Hematopoietic multipotent progenitor cell treated with erythropoietin and hydrocortisone succinate and interleukin-3 and kit ligand, for 6 days (in vitro differentiated cells): Measurements from ENCODE around the gene STAP2.

ENCODE experiments used
- DNase-seq: peaks from one replicate; pipeline ENCODE4 v3.0.0-alpha.2; 2015

The STAP2 gene

DNA sequence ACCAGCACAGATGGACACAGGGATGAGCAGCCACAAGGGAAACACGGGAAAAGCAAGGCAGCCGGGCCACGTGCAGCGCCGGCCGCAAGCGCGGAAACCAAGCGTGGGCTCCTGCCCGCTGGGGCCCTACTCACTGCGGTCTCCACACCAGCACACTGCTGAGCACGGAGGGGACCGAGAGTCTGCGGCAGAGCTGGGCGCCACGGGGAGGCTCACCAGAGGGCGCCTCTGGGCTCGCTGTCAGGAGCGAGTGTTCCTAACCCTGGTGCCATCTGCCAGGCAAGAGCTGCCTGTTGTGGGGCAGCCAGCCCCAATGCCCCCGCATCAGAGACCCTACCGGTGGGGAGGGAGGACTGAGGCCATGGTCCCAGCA, 31.2 kb upstream of the STAP2 start:
- DNase-seq = peak; percentile 85

DNA sequence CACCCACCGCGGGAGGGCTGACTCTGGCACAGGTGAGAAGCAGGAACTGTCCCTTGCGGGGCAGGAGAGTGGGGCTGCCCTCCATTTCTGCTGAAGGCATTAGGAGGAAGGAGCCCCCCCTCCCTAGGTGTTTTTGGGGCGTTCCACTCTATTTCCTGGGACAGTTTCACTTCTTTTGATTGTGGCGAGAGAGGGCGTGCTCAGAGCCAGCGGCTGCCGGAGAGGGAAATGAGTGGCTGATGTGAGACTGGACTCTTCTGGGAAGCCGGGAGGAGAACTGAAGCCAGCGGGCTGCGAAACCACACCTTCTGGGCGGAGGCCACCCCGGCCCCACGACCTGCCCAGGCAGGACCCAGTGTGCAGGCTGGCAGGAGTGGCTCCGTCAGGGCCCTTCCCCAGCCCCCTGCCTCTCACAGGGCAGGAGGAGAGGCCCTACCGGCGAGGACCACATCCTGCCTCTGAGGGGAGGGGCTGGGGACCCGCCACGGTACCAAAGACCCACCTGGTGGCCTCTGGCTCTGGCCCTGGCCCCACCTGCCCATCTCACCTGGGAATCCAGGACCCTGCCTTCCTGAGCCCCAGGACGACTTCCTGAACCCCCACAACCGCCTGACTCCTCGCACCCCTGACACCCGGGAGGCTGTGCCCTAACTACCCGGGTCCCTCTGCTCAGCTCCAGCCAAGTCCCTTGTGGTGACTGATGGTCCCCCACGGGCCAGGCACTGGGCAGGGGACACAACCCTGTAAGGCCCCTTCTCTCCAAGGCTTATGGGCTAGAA, 30.7 kb upstream of the STAP2 start:
- DNase-seq = peak; percentile 78

DNA sequence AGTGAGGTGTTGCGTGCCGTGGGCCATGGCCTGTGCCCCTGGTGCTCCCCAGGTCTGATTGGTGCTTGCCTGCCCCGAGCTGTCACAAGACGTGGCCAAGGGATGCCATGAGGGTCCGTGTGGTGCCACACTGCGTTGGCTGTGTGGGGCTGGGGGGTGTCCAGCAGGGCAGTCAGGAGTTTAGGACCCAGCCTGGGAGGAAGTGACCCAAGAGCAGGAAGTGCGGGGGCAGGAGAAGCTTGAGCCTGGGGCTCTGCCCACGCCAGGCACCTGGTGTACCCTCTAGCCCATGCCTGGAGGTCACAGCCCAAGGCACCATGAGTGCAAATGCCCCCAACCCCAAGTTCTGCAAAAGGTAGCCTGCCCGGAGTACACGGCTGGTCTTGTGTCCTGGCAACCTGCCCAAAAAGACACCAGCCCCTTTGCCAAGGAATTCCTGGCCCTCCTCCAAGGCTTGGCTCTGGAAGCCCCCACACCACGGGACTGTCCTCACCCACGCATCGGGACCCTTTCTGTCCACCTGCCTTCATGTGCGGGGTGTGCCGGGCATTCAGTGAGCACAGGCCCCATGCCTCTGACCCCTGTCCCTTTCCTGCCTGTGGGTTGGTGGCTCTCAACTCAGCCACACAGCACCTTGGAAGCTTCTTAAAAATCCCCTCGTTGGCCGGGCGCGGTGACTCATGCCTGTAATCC, 29.6 kb upstream of the STAP2 start:
- DNase-seq = no peak

DNA sequence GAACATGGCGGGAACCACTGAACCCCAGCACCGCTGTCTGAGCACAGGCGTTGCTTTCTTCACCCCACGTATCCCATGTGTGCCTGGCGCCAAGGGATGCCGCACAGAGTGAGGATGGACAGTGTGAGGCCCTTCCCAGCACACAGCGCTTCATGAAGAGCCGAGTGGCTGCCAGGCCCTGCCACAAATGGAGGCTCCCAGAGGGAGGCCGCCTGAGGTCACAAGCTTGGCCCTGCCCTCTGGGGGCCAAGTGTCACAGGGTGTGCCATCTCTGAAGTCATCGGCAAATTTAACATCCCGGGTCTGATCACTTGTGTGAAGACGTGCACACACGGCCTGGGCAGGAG, 29.1 kb upstream of the STAP2 start:
- peak; percentile 36 for DNase-seq

DNA sequence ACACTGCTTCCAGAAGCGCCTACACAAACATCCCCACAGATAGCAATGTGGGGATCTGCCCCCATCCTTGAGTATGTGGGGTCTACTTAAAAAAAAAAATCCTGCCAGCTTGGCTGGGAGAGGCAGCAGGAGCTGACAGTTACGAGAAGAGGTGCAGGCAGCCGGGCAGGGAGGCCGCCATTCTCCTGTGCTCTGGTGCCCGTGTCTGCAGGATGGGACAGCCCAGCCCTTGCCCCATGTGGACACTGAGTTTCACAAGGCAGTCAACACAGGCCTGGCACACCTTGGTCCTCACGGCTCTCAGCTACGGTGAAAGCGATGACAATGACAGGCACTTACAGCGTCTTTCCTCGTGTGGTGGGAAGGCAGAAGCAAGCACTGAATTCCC, 28.7 kb upstream of the STAP2 start:
- no peak for DNase-seq

DNA sequence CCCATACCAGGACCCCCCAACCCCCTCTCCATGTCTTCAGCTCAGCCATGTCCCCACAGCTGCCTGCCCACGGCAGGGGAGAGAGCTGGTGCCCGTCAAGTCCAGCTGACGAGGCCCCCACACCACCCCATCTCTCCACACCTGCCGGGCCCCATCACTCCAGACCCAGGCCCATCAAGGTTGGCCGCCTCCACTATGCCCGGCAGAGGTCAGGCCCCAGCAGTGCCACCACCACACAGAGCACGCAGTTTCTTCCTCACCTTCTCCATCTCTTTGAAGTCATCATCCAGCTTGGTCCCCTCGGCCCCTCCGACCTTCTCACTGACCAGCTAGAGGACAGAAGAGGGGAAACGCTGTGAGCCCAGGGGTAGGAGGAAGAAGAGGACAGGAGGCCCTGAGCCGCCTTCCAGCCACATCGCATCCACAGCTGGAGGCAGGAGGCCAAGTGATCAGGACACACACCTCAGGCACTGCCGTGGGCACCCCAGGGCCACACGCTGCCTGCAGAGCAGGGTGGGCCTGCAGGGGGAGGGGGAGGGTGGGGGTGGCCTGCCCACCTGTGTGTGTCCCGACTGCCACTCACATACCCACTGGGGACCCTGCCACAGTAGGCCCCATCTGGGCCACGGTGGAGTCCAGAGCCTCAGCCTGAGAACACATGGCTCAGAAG, 28.2 kb upstream of the STAP2 start:
- no peak for DNase-seq

DNA sequence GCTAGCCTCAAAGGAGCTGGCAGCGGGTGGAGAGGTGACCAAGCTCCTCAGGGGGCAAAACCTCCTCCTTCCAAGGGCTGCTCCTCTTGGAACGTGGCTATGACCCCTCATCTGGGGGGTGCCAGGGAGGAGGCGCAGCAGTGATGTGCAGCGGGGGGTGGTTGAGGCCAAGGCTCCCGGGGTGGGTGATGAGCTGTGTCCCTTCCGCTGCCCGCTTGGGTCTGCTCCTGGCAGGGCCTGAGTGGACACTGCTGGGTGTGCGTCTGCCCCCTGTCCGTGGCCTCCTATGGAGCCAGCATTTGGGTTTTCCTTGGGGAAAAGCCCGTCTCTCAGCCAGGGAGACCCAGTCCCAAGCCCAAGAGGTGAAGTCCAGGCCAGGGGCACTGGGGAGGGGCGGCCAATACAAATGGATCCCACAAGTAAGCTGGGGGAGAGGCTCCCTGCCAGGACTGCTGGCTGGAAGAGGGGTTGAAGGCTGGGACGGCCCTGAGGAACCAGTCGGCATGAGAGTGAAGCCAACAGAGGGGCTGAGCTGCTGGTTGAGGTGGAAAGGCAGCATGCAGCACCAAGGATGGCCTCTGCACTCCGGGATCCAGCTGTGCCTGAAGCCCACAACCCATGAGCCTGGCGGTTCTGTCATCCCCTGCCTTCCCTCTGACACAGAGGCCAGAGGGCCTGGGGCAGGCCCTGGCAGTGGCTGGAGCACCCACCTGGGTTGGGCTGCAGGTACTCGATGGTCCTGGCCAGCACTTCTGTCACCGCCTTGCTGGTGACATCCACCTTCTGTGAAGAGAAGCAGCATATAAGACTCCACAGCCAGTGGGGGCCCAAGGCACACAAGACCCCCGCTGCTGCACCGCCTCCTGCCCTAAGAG, 27.4 kb upstream of the STAP2 start:
- DNase-seq = no peak

DNA sequence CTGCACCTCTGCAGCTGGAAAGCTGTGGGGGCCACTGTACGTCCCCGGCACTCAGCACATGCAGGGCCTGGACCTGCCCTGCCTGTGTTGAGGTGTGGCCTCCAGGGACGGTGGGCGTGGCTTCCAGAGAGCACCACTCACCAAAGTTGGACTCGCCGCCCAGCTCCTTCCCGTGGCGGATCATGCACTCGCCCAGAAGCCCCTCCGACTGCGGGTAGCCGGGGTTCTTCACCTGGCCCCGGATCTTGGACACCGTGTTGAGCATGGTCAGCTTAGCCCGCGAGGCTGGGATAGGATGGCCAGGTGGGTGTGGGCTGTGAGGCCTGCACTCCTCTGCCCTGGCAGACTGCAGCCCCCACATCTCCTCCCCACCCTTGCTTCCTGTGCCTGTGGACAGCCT, 26.7 kb upstream of the STAP2 start:
- peak; percentile 36 for DNase-seq

DNA sequence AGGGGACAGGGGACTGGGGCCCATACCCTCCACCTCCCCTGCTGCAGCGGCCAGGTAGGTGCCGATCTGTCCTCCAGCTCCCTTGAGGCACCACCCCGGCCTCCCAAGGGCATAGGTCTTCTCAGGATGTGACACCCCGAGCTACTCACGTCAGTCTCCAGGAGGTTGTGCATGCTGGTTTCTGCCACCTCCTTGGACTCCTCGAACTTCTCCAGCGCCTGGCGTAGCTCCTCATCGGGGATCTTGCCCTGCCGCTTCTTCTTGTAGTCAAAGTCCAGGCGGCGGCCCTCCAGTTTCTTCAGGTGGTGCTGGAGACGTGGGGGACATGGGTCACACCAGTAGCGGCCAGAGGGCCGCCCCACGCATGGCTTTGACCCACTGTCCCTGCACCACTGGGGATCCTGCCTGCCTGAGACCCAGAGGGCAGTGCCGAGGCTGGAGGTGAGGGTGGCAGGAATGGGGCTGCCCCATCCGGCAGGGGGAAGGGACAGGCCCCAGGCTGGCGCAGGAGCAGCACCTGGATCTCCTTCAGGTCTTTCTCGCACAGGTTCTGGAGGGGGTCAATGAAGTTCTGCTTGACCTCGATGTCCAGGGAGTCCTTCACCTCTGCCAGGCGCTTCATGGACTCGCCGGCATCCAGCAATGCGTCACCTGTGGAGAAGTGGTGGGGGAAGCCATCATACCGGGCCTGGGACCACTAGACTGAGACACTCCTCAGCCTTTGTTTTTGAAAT, 25.1 kb upstream of the STAP2 start:
- DNase-seq = no peak

DNA sequence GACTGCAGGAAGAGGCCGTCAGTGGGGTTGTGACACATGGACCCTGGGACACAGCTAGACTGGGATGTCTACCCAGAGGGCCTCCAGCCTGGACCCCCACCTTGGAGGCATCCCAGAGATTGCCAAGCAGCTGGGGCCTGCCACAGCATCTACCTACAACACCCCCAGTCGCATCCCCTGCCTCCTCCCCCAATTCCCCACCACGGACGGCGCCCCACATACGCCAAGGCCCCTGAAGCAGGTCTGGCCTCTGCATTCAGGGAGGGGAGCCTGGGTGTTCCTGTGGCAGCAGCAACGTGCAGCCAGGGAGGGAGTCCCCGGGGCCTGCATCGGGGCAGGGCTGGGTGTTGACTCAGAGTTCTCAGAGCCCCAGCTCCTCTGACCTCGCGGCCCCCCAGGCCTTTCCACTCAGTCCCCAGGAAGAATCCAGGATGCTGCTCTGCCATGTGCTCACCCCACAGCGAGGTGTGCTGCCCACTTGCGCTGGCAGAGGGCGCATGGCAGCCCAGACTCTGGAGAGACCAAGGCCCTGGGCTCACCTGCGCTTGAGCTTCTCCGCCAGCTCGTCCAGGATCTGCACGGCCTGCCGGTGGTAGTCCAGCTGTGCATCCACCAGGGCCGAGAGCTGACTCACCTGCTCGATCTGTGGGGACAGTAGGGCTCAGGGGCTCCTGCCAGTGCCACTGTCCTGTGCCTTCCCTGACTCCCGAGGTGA, 24.4 kb upstream of the STAP2 start:
- DNase-seq = no peak

DNA sequence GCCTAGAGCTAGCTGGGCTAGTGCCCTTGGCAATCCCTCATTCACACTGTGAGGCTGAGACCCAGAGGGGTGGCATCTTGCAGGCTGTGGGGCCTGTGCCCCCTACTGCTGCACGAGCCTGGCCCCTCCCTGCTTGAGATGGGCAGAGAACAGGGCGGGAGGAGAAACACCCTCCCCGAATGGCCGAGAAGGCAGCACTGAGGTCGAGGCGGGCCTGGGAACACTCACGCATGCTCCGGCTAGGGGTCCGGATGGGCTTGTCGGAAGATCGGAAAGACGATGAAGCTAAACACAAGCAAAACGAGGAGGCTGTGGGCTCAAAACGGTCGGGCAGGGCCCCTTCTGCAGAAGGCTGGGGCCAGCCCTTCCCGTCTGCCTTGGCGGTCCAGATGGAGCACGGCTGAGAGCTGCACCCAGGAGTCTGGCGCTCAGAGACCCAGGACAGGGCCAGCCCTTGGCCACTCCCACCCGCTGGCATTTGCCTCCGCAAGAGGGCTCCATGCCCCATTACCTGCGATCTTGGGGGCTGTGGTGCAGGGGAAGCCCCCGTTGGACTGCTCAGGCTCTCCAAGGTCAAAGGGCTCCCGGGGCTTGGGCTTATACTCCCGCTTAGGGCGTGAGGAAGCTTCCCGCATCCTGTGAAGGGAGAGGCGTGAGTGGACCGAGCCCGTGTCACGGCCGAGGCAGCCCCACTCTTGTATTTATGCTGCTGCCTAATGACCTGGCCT, 23.6 kb upstream of the STAP2 start:
- no peak for DNase-seq

DNA sequence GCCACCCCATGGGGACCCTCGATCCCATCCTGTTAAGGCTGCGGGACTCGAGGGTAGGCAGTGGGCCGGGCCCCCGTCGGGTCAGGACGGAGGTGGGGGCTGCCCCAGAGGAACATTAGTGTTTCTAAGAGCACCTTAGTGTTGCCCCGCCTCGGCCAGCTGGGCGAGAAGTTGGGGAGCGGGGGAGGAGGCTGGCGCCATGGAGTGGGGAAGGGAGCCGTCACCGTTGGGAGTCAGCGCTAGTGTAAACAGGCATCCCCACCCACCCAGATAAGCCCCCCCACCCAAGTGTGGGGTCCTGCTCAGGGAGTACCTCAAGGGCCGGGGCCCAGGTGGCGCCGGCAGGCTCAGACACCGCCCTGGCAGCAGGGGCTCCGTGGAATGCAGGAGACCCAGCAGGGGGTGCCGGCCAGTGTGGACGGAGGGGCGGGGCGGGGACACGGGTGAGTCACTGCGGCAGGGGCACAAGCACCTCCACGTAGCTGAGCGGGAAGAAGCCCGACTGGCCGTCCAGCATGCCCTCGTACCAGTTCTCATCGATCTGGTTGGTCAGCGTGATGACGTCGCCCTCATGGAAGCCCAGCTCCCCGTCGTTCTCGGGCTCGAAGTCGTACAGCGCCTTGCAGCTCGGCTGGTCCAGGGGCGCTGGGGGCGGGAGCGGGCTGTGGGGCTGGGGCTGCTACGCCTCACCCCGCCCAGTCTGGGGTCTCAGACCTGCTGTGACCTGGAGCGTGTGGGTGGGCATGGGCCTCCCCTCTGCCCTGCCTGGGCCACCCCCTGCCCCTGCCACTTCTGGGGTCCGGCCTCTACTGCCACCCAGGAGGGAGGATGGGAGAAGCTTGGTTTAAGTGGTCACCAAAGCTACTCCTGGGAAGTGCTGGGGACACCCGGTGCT, 22.8 kb upstream of the STAP2 start:
- no peak for DNase-seq

DNA sequence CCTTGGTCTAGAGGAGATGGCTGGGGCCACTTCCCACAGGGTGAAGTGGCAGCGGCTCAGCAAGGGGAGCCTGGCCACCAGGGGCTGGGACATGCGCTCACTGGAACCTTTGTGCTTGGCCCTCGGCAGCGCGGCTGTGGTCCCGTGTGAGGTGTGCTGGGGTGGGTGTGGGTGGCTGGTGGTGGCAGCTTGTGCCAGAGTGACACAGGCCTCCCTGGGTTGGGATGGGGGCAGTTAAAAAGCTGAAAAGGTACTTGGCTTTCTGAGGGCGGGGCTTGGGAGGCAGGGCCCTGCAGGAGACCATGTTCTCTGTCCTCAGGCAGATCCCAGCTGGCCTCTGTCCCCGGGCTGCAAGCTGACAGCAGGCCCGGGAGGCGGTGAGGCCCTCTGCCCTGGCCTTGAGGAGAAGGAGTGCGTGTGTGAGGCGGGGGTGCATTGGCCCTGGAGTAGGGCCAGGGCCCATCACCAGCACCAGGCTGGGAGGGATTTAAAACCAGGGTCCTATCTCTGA, 22.1 kb upstream of the STAP2 start:
- no peak for DNase-seq

DNA sequence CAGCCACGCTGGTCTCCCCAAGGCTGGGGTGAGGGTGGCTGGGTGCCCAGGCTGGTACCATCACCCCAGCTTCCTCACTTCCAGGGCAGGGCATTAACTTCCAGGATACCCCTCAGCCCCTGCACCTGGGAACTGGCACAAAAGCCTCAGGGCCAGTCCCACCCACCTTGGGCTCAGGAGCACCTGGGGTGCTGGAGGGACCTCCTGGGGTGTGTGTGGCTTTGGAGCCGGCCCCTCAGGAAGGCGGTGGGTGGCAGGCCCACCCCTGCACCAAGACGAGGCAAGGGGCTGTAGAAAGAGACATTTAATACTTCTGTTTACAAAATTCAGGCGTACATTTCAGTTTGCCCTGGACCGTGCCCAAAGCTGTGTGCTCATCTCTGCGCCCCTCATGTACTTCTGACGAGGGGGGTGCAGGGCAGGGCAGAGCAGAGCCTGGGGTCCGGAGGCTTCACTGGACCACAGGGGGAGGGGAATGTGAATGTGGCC, 21.5 kb upstream of the STAP2 start:
- DNase-seq = no peak

DNA sequence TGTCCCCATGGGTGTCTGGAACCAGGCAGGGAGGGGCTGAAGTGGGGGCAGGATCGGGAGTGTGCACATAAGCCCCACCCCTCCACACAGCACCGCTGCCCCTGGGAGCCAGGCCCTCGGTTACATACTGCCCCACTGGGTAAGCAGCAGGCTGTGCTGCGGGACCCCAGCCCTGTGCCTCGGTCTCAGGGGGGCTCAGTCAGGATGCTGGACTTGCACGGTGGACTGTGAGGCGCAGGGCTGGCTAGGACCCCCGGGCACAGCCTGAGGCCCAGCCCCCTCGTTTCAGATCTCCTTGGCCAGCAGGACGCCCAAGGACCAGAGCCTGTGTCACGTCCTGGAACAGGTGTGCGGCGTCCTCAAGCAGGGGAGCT, 21.0 kb upstream of the STAP2 start:
- no peak for DNase-seq

DNA sequence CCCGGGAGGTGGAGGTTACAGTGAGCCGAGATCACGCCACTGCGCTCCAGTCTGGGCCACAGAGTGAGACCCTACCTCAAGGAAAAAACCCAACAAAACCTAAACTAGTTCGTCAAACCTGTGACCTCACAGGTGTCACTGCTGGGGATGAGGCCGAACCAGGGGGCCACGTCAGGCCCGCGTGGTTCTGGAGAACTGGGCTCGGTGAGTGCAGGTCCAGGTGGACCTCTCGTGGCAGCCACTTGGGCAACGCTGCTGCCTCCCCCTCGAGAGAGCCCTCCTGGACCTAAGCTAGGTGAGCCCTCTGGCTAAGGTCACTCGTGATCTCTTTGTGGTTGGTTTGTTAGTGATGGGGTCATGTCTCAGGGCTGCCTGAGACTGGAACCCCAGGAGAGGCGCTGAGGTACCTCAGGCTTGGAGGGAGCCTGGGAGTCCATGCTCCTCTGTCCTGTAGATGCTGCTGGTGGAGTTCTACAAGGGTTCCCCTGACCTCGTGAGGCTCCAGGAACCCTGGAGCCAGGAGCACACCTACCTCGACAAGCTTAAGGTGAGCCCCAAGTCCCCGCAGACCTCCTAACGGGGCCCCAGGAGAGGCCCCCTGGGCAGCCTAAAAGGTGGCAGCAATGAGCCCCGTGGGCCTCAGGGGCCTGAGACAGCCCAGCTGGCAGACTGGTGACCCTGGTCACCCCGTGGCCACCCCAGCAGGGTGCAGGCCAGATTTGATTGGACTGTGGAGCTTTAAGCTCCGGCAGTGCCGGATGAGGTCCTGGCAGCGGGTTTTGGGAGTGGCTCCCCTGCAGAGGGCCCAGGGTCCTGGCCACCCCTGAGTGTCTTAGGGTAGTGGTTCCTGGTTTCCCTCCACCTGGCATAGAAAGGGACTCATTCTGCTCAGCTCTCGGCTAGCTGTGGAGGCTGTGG, 20.3 kb upstream of the STAP2 start:
- DNase-seq = no peak

DNA sequence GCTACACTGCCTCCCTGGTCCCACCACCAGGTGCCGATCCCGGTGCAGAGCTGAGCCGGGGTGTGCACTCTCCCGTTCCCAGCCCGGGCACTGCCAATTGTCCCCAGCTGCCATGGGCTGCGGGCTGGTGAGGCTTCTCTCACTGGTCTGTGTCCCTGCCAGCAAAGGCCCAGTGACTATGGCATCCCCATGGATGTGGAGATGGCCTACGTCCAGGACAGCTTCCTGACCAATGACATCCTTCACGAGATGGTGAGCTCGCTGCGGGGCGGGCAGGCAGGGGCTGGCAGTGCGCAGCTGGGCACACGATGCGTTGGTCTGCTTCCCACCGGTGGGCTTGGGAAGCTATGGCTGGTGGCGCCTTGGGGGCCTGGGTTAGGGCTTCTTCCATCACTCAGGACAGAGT, 19.3 kb upstream of the STAP2 start:
- DNase-seq = no peak

DNA sequence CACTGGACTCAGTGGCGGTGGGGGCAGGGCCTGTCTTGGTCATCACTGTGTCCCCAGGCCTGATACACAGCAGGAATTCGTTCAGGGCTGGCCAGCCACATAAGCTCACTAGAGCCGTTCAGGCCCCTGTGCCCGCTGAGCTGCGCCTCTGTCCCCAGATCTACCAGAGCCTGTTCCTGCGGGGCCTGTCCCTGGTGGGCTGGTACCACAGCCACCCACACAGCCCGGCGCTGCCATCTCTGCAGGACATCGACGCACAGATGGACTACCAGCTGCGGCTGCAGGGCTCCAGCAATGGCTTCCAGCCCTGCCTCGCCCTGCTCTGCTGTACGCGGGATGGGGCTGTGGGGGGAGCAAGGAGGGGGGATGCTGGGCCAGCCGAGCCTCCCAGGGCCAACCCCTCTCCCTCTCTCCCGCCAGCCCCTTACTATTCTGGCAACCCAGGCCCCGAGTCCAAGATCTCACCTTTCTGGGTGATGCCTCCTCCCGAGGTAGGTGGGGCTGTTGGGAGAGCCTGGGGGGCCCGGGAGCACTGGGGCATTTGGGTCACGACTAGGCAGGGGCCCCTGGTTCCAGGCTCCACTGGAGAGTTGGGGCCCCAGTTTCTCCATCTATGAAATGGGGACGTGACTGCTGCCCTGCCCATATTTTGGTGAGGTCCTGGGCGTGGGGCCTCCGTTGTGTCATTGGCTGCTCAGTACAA, 18.6 kb upstream of the STAP2 start:
- no peak for DNase-seq
